ENCODE results near the gene TSHZ2.
"Not testable (repeated sequence)": the region's sequence is repeated elsewhere in the genome, so short reads cannot be mapped to it uniquely, and the experiment has no call there.

Gene TSHZ2

DNA sequence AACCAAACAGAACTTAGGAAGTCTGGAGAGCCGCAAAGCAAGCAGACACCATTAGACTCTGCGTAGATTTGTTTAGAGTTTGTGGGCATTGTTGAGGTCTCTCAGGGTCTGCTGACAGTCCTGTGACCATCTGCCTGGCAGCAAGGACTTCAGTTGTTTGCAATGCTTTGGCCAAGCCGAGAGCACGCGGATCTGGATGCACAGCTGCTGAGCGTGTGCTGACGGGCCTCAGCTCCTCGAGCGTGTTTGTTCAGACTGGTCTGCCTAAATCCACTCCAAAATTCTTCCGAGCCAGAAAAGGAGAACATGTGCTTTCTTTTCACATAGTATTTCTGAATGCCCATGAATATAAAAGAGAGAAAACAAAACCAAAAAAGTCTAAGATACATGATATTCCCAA is 462.5 kb downstream of the TSHZ2 start:
- DNase-seq: no peak

DNA sequence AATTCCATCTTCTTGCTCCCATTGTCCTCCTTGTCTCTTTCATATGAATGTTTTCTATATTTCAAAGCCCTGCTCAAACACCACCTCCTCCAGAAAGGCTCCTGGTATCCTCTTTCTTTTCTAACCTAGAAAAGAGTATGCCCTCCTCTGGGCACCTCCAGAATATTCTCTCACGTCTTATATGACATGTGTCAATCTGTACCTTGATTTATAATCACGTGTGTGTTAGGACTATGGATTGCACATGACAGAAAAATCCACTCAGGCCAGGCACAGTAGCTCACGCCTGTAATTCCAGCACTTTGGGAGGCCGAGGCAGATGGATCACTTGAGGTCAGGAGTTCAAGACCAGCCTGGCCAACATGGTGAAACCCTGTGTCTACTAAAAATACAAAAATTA is 464.8 kb downstream of the TSHZ2 start:
- not testable (repeated sequence) for DNase-seq

DNA sequence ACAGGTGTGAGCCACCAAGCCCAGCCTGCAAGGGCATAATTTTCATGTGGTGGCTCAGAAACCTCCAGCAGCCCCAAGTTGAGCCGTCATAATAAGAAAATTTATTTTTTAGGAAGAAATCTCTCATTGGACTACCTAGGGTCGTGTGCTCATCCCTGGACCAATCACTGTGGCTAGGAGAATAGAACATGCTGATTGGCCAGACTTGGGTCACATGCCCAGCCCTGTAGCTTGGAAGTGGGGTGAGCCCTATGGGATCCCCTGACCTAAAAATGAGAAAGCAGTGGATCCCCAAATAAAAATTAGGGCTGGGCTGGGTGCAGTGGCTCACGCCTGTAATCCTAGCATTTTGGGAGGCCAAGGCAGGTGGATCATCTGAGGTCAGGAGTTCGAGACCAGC is 466.2 kb downstream of the TSHZ2 start:
- no peak for DNase-seq

DNA sequence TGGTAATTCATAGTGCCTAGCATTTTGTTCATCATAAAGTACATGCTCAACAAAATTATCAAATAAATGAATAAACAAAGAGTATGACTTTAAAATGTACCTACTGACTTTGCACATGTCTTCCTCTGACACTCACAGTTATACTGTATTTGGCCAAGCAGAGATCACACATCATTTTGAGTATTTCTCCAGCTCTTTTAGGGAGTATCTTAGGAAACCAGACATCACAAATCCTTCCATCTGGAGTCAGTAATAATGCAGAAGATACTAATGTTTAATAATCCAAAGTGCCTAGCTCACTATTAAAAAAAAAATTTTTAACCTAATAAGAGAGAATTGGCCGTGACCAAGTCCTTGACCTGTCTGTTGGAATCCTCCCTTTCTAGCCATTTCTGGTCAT is 466.9 kb downstream of the TSHZ2 start:
- DNase-seq: no peak

DNA sequence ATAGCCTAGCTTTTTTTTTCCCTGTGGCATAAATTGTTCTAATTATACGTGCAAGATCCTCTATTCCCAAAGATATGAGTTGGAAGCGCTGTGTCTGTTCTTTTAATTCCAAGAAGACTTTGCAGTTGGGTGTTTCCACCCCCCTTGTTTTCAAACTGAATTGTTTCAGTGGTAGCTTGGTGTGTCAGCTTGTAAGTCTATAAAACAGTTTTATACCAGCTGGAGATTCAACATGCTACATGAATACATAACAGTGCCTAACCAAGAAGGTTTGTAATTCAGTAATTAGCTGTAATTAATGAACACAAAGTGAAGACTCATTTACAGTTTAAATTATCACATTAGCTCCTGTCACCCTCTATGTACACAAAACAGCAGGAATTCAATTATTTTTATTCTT is 467.5 kb downstream of the TSHZ2 start:
- no peak for DNase-seq

DNA sequence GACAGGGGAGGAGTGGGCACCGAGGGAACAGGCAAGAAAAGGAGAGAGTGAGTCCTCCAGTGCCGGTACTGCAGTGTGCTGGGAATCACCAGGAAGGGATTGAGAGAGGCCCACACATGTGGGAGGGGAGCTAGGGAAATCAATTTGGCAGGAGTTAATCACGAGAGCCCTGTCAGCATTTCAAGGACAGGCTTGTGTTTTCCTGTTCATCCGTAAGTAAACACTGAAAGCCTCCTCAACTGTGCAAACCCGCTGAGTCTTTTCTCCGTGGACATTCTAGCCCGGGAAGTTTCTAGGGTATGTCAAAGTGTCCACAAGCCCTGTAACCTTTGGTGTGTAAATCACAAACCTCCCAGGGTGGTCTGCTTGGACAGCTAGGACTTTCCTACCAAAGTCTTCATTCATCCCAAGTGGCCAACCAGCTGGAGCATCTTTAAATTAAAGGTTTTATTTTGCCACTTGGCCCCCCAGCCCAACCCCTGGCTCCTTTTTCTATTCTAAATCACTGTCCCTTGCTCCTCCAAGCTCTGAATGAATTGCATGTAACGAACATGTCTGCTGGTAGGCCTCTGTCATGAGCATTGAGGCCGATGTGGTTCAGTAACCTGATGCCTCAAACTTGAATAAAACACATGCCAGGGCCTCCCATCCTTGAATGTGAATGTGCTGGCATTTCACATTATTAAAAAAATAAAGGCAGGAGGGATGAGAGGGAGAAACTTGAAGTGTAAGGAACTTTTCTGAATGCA is 472.4 kb downstream of the TSHZ2 start:
- DNase-seq: no peak

DNA sequence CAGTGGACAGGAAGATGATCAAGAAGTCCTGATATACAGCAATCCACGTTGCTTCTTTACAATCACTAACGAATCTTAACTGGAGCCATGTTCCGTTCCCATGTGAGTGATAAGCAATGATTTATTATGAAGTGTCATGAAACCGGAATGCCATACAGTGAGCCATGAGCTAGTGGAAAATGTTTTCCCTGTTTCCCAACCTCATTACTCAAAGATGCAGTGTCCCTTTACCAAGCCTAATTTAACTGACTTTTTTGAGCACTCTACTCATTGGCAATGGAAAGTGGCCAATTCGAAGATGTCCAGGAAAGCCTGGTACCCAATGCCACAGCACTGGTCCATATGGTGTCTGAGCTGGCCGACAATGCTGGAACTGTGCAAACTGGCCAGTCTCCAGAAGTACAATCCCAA is 473.2 kb downstream of the TSHZ2 start:
- DNase-seq: no peak

DNA sequence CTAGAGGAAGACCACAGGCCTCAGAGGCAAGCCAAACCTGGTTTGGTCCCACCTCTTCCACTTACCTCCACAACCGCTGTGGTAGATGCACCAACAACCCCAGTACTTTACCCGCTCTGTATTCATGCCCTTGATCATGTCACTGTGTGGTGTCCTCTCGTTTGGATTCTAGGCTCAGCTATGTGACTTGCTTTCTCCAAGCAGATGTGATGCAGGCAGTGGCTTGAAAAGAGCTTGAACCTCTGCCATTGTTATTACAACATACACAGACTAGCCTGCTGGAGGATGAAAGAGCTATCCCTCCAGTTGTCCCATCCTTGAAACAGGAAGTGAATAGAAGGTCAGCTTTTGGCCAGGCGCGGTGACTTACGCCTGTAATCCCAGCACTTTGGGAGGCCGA is 473.8 kb downstream of the TSHZ2 start:
- no peak for DNase-seq

DNA sequence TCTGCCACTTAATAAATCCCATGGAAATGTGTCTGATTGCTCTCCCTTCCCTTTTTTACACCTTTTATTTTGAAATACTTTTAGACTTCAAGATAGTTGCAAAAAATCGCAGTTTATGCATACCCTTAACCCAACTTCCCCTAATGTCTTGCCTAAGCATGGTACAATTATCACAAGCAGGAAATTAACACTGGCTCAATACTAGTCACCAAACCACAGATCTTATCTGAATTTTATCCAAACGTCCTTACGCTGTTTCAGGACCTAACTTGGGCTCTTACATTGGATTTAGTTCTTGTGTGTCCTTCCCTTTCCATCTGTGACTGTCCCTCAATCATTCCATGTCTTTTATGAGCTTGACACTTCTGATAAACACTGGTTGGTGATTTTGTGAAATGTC is 475.2 kb downstream of the TSHZ2 start:
- DNase-seq: no peak

DNA sequence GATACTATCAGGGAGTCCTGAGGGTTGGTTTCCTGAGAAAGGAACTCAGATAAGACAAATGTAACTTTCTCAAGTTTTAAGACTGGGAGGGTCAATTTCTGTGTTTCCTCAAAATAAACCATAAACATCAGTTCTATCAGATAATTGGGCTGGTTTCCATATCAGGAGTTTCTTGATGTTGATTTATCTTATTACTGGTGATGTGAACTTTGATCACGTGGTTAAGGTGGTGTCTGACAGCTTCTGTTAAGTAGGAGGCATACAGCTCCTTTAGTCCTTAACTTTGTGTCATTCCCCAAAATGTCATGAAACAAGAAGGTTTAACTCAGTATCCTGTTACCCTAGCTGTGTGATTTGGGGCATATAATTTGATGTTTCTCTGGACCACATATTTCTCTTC is 476.3 kb downstream of the TSHZ2 start:
- no peak for DNase-seq

DNA sequence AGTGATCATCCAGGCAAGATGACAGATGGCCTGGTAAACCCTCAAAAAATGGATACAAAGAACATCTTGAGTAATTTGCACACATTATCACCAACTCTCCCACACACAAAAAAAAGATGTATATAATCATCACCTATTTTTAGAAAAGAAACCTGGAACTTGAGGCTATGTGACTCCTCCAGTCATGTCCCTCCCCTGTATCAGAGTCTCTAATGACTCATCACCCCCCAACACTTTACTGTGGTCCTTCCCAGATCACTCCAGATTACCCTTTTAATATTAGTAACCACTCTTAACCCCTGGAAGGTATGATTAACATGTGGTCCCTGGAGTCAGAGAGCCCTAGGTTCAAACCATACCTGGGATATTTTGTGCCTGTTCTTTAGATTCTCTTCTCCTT is 476.7 kb downstream of the TSHZ2 start:
- DNase-seq: no peak

DNA sequence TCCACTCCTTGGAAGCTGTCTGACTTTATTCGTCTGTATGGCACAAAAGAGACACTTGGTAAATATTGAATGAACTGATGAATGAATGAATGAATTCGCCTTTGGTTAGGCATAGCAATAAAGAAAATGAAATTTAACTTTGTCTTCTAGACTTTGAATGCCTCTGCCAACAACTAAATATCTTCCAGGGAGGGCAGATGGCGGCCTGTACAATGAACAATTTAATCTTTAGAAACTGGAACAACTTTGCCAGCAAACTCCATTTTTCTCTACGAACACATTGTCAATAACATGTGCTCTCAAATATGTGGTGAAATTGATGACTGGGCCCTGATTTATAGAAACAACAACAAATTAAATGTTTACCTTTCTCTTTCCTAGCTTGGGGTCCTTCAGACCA is 480.9 kb downstream of the TSHZ2 start:
- no peak for DNase-seq

DNA sequence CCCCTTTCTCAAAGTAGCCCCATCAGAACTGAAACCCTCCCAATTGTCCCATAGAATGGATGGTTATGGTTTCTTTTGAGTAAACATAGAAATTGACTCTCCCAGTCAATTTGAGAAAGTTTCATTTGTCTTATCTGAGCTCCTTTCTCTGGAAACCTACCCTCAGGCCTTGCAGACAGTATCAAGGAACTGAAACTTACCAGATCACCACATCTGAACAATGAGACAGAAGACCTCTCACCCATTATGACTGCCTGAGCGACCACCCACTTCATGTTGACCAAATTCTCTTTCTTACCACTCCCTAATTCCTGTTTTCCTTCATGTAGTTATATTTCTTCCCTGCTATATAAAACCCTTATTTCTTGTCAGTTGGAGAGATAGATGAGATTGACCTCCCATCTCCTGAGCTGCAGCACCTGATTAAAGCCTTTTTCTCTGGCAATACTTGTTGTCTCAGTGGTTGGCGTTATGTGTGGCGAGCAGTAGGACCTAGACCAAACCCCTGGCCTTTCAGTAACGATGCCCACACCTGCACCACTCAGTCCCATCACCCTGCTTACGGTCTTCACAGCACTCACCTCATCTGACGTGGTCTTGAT is 482.6 kb downstream of the TSHZ2 start:
- no peak for DNase-seq

DNA sequence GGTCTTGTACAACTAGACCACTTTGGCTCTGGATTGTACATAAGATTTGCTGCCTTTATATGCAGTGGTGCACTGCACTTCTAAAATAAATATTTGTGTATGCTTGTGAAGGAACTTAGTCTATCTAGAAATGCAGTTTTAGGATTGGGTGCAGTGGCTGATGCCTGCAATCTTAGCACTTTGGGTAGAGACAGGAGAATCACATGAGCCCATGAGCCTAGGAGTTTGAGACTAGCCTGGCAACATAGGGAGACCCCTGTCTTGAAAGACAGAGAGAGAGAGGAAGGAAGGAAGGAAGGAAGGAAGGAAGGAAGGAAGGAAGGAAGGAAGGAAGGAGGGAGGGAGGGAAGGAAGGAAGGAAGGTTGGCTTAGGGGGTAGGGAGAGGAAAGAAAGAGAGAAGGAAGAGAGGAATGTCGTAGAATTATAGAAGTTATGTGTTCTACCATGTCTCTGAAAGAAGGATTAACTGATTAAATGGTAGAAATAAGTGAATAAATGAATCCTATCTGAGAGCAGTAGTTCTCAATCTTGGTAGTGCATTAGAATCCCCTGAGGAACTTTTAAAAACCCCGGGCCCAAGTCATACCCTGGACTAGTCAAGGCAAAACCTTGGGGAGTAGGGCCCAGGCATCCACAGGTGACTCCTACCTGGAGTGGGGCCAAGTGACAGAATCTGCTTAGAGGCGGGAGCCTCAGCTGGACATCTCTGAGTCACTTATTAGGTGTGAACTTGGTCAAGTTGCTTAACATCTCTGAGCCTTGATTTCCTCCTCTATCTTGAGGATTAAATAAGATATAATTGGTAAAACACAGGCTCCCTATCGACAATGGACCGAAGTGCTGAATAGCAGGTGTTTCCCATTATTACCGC is 491.2 kb downstream of the TSHZ2 start:
- no peak for DNase-seq

DNA sequence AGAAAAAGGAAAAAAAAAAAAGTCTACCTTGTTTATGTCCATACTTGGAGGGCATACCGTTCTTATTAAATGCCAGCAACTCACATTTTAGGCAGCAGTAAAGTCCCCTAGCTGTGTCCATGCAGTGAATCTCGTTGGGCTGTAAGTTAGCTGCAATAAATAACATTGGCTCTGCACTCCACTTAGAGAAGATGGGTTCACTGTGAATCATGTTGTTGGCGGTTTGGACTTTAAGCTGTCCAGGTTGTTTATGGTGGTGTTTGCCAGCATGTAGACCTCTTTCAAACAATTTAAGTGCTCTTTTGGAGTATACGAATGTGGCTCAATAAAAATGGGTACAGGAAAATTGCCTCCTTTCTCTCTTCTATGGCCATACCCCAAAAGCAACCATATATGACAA is 494.1 kb downstream of the TSHZ2 start:
- no peak for DNase-seq

DNA sequence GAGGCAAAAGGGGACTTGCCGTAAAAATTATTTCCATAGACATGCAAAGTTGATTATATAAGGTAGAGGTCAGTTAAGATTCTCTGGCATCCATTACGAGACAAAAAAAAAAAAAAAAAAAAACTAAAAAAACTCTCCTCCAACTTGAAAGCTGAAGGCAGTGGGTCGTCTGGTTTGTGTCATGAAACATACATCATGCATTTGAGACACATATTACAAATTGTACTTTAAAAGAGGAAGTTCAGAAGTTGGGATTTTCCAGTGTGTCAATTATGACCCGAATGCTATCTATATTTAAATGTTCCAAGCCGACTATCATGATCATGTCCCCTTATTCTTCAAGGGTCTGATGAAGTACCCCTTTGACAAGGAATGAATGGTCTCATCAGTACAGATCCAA is 496.4 kb downstream of the TSHZ2 start:
- DNase-seq: no peak

DNA sequence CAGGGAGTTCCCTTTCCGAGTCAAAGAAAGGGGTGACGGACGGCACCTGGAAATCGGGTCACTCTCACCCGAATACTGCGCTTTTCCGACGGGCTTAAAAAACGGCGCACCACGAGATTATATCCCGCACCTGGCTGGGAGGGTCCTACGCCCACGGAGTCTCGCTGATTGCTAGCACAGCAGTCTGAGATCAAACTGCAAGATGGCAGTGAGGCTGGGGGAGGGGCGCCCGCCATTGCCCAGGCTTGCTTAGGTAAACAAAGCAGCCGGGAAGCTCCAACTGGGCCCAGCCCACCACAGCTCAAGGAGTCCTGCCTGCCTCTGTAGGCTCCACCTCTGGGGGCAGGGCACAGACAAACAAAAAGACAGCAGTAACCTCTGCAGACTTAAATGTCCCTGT is 500.7 kb downstream of the TSHZ2 start:
- DNase-seq: not testable (repeated sequence)

DNA sequence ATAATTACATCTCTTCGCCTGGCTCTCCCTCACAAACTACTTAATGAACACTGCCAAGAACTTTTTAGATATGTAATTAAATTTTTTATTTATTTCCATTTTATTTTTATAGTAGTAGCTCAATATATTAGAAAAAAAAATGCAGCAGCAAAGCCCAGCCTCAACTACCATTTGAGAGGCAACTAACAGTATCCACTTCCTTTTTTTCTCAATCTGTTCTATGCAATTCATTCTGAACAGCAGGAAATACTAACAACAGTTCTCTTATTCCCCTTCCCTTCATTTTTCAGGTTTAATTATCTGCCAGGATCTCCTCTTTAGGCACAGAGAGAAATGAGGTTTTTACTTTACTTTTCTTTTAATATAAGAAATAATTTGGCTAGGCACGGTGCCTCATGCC is 508.8 kb downstream of the TSHZ2 start:
- DNase-seq: no peak

DNA sequence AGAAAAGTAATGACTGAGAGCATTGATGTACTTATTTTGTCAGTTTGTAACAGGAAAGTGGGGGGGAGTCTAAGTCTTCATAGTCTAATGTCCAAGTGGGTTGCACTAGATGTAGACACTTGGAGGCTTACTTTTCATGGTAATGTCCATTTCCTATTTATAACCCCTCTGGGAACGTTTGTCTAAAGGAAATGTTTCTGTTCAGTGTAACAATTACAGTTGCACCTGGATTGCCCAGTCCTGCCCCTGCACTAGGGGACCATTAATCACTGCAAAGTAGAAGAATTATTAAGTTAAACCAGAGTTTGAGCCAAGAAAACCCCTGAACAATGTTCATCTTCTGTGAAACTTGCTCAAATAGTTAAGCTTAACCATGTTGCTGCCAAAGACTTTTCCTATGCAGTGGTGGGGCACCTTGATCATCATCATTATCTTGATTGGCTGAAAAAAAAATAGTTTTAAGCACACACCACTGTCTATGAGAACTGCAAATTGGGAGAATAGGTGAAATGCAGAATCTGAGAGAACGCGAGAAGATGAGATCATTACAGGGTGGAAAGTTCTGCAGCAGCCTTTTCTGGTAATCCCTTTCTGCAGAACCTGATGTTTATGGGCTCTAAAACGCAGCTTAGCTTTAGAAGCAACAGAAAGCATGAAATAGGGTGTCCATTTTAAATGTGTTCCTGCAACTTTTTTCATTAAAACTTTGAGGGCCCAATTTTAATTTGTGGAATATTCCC is 515.5 kb downstream of the TSHZ2 start:
- DNase-seq: no peak

DNA sequence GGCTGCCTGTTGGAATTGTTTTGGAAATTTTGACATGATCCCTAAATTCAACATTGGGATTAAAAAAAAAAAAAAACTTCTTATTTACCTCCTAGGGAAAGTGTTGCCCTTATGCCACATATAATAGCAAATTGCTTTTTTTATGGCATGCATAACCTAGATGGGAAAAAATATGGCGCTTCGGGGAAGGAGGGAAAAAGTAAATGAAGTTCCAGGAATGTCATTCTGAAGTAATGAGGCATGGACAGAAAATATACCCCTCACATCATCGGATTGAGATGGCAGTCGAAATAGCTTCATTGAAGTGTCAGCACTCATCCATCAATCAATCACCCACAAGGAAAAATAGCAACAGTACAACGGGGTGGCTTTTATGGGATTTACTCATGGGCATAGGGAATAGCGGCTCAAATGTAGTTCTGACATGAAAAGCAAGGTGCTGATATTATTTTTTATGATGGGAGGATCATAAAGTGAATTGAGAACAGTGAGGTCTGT is 516.7 kb downstream of the TSHZ2 start:
- no peak for DNase-seq

DNA sequence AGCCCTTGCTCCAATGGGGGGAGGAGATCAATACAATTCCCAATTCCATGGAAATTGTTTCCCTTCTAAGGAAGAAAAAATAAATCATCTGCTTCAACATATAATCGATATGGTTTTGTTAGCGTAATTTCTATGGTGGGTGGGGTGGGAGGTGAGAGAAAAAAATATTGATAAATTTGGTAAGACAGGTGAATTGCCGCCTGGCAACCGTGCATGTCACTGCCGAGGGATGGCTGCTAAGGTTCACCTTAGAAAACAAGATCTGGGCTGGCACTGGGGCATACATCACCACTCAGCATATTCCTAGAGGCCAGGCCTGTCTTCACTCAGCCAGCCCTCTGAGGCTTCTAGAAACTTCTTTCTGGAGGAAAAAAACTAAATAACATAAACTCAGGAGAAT is 517.4 kb downstream of the TSHZ2 start:
- no peak for DNase-seq

DNA sequence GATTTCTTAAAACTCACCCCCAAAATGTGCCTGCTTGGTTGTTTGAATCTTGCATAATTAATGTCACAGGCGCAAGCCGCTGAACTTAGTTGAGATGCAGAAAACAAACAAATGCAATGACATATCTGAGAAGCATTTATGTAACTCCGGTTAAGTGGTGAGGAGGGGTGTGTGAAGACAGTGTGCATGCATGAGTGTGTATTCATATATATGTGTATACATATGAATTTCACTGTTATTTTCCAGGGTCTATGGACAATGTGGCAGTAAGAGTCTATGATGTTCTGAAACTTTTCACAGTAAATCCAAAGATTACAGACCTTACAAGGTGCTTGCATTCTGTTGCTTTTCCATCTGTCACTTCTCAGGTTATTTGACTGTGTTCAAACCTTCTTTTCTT is 518.5 kb downstream of the TSHZ2 start:
- no peak for DNase-seq

DNA sequence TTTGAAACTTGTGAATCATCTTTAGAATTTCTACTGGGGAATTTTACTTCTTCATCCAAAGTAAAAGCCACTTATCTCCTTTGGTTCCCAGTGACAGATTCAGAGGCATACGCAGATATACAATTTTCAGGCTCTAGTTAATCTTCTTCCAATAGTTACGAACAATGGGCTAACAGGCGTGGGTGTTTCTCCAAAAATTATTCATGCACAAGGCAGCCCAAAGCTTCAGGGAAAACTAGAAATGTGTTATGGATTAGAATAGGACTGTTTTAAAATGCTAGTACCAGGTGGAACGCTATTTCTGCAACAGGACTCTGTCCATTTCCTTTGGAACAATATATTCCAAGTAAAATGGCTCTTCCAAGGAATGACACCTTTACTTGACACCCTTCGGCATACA is 519.3 kb downstream of the TSHZ2 start:
- no peak for DNase-seq
